Activated gamma-delta T cell treated with anti-CD3 and anti-CD28 coated beads, Interleukin-2, amount 50 U/mL, for 16 hours (primary cell): ENCODE data around the gene ADK.
"Not testable (repeated sequence)": the region's sequence is repeated elsewhere in the genome, so short reads cannot be mapped to it uniquely, and the experiment has no call there.

ENCODE experiments used
- DNase-seq: peaks from one replicate; pipeline ENCODE4 v3.0.0-alpha.2; 2020; ENCODE audit warnings: low read depth

ADK gene

DNA sequence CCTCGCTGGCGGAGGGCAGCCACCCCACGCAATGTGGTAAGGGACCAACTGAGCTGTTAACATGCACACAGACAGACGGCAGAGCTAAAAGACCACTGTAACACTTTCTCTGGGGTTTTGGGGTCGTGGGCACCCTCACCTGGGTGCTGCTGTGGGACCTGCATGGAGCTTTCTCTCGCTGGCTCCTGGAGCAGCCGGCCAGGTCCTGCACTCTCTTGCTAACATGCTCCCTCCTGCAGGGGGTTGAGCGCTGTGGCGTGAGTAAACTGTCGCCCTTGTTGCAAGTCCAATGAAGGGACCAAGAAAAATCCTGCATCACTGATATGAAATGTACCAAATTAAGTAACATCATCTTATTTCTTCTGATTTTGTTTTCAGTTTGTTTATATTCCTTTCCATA lies 92.0 kb downstream of the ADK start:
- DNase-seq = no peak

DNA sequence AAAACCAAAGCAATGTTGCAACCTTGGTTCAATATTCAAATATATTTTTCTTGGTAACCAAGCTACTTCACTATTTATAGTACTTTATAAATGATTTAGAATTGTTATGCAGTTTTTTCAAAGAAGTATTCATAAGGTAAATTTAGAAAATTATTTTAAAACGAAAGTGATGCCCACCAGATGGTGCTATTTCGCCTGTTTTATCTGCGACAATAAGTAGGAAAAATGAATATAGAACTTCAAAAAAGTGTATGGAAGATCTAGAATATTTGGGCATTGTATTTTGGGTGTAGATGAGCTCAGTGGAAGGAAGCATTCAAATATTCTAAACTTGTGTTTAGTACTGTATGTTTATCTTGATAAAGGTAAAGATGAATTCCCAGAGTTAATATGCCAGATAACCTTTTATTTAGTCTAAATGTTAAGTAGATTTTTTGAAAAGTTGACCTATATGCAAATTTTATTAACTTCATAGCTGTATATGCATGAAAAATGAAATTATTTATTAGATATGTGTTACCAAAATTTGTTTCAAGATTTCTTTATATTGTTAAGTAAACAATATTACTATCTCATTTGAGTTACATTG lies 93.2 kb downstream of the ADK start:
- DNase-seq = no peak

DNA sequence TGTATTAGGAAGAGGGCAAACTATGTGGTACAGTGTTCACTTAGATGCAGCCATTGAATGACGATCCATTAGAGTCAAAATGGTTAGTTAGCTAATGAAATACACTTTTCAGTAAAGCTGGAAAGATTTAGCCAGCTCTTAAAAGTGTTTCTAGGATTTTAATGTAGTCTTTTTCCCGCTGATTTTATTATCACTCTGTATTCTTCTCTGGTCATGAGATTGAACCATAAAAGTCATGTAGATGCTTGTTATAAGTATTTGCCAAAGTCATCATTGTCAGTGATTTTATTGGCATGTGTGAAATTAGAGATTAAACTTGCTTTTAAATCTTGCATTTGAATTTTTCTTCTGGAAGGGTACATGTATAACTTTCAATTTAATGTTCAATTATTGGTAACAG lies 93.8 kb downstream of the ADK start:
- DNase-seq = no peak

DNA sequence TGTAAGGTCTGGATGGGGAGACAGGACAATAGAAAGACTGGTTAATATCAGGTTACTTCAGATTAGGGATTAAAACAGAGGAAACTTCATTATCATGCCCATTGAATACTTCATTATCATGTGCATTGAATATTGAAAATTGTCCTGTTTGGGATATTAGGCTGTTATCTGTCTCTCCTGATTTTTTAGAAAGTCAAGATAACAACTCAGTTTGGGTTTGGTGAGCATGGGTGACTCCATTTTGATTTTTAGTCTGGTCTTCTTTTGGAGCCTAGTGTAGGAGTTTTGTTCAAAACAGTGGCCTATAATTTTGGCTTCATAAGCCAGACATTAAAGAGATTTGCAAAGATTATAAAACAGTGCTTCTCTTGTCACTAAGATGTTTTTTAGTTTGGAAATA lies 95.5 kb downstream of the ADK start:
- no peak for DNase-seq

DNA sequence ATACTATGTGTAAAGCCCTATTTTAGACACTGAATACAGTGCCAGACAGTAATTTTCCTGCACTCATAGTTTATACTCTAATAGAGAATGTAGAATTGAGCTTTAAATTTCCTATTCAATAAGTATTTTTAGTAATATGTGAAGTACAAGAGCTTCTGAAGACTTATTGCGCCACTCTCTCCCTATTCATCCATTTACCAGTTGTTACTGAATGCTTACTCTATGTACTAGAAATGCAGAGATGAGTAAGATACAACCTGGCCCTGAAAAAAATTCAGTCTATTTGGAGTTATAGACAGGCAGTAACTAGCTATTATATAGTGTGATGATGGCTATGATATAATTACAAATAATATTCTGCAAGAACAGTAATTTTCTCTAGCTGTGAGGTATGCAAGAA lies 98.8 kb downstream of the ADK start:
- DNase-seq = no peak

DNA sequence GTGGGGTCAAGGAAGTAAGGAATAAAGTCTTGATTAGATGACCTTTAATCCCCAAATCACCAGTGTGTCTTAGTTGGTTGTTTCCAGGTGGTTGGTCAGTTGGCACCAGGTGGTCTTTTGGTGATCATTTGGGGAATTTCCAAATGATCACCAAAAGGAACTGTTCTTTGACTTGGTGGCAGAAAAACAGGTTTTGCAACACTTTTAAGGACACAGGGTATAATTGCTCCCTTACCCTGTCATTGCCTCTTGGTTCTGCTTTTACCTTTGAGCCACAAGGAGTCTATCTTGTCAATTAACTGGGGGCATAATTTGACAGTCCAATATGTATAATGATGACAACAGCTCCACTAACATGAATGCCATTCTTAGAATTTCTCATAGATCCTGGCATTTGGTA lies 104.2 kb downstream of the ADK start:
- no peak for DNase-seq

DNA sequence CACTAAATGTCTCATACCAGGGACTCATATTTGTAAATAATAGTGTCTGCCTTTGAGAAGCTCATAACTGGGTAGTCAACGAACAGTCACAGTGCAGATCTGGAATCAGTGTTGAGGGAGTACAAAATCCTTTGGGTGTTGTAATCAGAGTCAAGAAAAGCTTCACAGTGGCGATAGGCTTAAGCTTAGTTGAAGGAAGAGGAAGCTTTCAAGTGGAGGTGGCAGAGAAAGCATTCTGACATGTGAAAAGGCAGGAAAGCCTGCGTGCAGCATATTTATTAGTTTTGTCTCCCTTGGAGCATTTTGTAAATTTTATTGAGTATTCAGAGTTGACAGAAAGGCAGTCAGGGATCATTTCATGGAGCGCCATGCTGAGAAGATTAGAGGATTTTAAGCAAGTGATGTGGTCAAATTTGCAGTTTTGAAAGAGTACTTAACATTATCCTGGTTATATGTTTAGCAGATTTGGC lies 104.9 kb downstream of the ADK start:
- DNase-seq = no peak

DNA sequence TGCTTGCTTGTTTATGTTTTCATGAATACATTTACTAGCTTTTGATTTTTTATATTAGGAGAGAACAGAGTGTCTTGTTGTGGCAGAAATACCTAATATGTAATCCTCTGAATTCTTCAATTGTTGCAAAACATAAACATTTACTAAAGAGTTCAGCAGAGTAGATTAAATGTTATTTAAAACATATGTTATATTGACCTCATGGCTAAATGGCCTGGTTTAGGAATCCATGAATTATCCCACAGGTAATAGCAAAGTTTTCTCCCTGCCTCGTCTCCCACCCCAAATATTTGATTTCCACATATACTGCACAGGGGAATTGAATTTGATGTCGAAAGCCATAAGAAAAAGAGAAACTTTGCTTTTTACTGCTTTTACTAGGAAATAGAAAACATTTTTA lies 111.8 kb downstream of the ADK start:
- no peak for DNase-seq

DNA sequence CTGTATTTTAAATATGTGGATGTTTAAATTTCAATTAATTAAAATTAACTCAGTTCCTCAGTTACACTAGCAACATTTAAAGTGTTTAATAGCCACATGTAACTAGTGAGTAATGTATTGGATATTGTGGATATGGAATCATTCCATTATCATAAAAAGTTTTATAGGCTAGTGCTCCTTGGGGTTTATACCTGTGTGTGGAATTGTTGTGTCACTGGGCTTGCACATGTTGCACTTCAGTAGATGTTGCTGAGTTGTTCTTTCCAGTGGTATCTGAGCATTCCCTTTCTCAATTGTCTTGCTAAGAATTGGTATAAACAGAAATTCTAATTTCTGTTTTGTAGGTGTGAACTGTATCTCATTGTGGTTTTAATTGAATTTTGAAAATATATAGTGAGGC lies 113.0 kb downstream of the ADK start:
- no peak for DNase-seq

DNA sequence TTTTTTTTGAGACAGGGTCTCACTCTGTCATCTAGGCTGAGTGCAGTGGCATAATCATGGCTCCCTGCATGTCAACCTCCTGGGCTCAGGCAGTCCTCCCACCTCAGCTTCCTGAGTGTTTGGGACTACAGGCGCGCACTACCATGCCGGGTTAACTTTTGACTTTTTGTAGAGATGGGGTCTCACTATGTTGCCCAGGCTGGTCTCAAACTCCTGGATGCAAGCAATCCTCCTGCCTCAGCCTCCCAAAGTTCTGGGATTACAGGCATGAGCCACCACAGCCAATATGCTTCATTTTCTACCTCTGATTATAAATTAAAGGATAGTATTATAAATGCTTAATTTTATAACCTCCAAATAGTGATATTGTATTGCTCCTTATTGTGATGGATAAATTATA lies 121.3 kb downstream of the ADK start:
- no peak for DNase-seq

DNA sequence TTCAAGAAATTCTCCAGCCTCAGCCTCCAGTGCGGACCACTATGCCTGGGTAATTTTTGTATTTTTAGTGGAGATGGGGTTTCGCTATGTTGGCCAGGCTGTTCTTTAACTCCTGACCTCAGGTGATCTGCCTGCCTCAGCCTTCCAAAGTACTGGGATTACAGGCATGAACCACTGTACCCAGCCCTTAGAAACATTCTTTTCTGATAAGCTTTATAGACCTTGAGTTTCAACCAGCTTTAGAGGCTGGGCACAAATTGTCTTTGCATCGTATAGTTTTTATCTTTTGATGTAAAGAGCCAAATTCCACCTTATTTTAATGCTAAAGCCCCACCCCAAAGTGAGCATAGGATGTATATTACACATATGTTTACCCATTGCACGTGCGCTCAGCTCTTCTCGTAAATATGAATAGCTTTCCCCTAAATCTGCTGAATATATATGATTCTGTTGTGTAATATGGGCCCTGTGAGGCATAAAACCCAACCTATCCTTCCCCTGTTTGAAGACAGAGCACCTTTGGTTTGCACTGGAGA lies 124.8 kb downstream of the ADK start:
- no peak for DNase-seq

DNA sequence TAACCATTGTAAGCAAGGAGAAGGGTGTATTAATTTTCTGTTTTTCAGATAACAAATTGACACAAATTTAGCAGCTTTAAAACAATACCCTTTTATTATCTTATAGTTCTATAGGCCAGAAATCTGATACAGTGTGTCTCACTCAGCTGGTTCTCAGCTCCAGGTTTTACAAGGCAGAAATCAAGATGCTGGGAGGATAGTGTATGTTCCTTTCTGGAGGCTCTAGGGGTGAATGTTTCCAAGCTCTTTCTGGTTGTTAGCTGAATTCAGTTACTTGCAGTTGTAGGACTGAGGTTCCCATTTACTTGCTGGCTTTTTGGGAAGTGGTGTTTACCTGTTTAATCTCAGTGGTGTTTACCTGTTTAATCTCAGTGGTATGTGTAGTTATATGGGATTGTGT lies 125.4 kb downstream of the ADK start:
- no peak for DNase-seq

DNA sequence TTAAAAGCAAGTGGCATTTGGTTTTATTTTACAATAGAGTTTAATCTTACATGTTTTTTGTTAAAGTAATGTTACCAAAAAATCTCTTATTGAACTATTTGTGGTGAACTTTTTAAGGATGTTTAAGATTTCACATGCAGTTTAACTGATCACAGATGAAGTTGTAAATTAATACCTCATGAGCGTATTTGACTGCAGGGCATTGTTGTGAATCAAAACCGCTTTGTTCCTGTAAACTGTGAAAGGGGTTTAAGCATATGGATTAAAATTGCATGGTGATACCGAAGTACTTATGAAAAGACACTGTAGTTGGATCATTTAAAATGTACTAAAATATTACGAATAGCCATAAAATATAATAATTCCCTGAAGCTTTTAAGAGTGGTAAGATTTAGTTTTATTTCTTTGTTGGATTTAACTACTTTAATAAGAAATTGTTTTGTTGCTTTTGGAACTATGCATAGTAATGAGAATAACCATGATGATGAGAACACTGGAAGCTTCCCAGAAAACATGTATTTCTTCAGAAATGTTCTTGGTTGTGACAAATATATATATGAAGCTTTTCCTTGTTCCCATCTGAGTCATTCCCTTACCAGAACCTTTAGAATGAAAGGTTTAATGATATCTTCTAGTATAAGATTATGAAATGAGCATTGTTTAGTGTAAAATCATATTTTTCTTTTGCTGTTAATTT lies 131.3 kb downstream of the ADK start:
- DNase-seq = no peak

DNA sequence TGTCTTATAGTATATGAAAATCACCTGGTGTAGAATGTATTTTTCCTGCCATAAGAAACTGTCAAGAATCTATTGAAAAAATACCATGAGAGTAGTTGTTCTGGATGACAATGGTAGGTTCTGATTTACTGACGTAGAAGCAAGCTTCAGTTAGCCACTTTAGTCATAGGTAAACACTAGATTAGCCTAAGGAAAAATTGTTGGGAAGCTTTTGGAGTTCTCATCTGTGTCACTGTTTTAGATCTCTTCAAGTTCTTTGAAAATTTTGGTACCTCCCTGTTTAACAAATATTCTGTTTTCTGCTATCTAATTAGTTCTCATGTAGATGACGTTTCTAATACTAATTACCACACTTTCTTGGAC lies 131.8 kb downstream of the ADK start:
- no peak for DNase-seq

DNA sequence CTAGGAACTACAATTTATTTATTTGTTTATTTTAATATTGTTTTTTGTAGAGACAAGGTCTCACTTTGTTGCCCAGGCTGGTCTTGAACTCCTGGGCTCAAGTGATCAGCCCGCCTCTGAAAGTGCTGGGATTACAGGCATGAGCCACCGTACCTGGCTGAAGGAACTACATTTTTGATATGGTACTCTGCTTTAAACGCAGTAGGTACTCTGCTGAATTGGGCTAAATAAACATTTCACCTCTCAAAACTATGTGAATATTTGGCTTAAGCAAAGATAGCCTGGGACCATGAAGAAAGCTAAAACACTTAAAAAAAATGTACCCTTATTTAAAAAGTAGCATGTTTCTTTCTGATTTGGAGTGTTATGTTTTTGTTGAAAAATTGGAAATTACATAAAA lies 138.2 kb downstream of the ADK start:
- DNase-seq = no peak

DNA sequence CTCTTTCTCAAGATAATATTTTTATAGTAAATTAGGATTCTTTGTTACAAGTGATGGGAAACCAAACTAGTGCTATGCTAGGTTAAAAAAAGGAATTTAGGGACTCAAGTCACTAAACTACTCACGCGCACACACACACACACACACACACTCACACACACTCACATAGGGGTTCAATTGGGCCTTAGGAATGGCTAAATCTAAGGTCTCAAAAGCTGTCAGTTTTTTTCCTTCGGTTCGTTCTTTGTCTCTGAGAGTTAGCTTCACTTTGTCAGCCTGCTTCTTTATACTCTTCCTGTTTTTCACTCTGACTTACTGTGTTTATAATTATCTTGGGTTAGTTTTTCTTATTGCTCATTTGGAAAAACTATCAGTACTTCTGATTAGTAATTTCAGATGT lies 138.9 kb downstream of the ADK start:
- no peak for DNase-seq

DNA sequence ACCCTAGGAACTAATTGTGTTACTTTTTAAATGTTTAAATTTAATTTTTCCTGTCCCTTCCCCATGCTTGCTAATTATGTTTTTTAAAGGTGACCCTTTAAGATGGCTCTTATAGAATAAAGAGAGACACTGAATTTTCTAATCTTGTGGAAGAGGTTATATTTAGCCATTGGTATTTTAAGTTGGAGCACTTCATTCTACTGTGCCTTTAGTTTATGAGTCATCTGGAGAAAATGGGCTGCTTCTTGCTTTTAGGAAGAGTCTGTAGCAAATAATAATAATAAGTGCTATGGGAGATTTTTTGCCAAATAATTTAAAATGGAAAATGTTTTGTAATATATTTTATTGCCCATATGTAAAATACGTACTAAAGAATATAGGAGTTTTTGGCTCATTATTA lies 139.7 kb downstream of the ADK start:
- DNase-seq = no peak

DNA sequence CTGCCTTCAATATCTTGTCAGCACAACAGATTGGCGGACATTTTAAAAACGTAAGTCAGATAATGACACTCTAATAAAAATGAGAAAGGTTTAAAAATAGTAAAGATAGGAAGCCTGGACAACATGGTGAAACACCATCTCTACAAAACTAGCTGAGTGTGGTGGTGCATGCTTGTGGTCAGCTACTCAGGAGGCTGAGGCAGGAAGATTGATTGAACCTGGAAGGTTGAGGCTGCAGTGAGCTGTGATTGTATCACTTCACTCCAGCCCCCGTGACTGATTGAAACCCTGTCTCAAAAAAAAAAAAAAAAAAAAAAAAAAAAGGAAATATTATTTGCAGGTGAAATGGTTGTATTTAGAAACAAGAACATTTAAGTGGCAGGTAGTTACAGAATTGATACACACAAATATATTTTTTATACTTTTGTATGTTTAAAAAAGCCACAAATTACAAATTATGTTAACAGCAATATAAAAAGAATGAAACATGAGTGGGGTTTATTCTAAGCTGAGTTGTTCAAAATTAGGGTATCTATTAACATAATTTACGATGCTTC lies 141.9 kb downstream of the ADK start:
- DNase-seq = no peak

DNA sequence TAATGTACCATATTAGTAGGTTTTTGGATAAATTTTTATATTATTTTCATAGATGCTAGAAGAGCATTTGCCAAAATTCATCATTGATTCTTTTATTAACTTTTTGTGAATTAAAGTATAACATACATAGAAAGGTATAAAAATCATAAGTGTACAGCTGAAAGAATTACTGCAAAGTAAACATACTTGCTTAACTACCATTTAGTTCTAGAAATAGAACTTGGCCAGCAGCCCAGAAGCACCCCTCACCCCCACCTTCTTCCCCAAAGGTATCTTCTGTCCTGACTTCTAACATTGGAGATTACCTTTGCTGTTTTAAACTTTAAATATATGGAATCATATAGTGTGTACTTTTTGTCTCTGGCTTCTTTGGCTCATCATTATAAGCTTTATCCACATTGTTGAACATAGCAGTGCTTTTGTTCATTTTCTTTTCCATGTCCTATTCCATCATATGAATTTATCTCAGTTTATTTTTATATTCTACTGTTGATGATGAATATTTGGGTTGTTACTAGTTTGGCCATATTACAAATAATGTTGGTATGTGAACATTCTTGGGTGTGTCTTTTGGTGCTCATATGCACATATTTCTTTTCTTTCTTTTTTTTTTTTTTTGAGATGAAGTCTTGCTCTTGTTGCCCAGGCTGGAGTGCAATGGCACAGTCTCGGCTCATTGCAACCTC lies 142.8 kb downstream of the ADK start:
- DNase-seq = no peak

DNA sequence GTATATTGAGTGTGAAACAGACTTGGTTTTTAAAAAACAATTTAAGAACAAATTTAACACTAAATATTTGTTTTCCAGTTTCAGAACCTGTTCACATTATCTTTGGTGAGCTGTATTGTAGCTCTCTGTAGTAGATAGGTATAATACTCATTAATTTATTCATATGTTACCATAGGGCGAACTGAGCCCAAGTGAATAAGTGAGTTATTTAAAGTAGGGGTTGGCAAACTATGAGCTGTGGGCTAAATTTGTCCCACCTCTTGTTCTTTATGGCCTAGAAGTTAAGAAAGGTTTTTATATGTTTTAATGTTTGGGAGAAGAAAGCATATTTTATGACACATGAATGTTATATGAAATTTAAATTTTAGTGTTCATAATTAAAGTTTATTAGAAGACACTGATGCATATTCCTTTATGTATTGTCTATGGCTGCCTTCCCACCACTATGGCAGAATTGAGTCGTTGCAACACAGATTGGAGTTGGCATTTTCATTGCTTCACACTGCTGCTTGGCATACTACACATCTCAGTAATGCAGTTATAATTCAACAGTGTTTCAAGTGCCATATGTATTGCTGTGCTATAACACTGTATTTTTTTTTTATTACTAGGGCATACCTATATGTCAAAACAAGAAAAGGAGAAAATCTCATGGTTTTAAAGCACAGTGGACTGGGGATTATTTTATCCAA lies 146.5 kb downstream of the ADK start:
- no peak for DNase-seq

DNA sequence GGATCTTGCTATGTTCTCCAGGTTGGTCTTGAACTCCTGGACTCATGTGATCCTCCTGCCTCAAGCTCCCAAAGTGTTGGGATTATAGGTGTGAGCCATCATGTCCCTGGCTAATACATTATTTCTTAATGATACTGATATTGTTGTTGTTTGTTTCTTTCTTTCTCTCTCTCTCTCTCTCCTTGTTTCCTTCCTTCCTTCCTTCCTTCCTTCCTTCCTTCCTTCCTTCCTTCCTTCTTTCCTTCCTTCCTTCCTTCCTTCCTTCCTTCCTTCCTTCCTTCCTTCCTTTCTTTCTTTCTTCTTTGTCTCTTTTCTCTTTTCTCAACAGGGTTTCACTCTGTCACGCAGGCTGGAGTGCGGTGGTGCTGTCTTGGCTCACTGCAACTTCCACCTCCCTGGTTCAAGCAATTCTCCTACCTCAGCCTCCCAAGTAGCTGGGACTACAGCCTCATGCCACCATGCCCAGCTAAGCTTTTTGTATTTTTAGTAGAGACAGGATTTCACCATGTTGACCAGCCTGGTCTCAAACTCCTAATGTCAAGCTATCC lies 149.1 kb downstream of the ADK start:
- DNase-seq = not testable (repeated sequence)

DNA sequence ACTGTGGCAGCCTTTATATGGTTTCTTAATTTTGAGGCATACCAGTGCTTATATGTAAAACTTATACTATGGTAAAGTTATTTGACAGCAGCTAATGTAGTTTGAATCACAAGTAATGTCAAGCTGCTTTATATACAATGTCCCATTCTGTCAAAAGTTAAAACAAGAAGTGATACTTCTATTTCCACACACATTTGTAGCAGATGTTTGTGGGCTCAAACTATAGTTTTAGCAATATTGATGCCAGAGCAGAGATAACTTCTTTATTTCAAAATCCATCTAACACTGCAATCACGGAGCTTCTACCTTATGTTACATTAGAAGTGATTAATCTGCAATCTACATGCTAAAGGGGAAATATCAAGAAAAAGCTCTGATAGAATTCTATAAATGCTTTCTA lies 149.6 kb downstream of the ADK start:
- DNase-seq = no peak
